ENCODE results near the gene ENAH. TPM values are rescaled to one million over a fixed set of nuclear protein-coding genes. Genes with fewer than 3 reads are reported as not detected.

ENAH gene
- polyA plus RNA-seq, 3 donors from 2014 or later: 0.24 TPM; not detected in 2

- peaks cover 0 to 3% (median 0%) of the 10 kb centered on the region in 3 donors for H3K36me3 Mint-ChIP-seq
- no peaks in the 10 kb centered on the region for H3K9me3 Mint-ChIP-seq
- no peak for DNase-seq
- no peaks in the 10 kb centered on the region for H3K4me1 Mint-ChIP-seq
- H3K4me3 Mint-ChIP-seq: no peak overlapping the region
- no peak overlapping the region for H3K27ac Mint-ChIP-seq
- H3K27me3 Mint-ChIP-seq (ENCODE audit: low read depth in 3 of 3): peaks cover 0 to 8% (median 2%) of the 10 kb centered on the region in 3 donors
These were observed 148.1 kb downstream of the ENAH start for GRCh38 chr1:225504776-225505175.

- Mint-ChIP-seq H3K27ac (no peak overlapping the region), H3K9me3 (no peaks in the 10 kb centered on the region), H3K36me3 (peaks cover 0 to 4% (median 0%) of the 10 kb centered on the region in 3 donors), H3K4me1 (no peaks in the 10 kb centered on the region), H3K4me3 (no peak overlapping the region), H3K27me3 (ENCODE audit: low read depth in 3 of 3) (peaks cover 2 to 3% (median 3%) of the 10 kb centered on the region in 3 donors)
- no peak for DNase-seq
These were observed 152.2 kb downstream of the ENAH start for GRCh38 chr1:225500624-225501192.

GRCh38 chr1:225498549-225499136 lies 154.3 kb downstream of the ENAH start:
- H3K4me1 Mint-ChIP-seq: no peaks in the 10 kb centered on the region
- no peak for DNase-seq
- H3K27ac Mint-ChIP-seq: no peak overlapping the region
- H3K4me3 Mint-ChIP-seq: no peak overlapping the region
- peaks cover 2 to 4% (median 3%) of the 10 kb centered on the region in 3 donors for H3K27me3 Mint-ChIP-seq (ENCODE audit: low read depth in 3 of 3)
- peaks cover 0 to 4% (median 0%) of the 10 kb centered on the region in 3 donors for H3K36me3 Mint-ChIP-seq
- H3K9me3 Mint-ChIP-seq: no peaks in the 10 kb centered on the region

- Mint-ChIP-seq H3K4me3 (no peak overlapping the region), H3K9me3 (no peaks in the 10 kb centered on the region), H3K4me1 (no peaks in the 10 kb centered on the region), H3K27ac (no peak overlapping the region), H3K36me3 (peaks cover 0 to 6% (median 0%) of the 10 kb centered on the region in 3 donors), H3K27me3 (ENCODE audit: low read depth in 3 of 3) (peaks cover 0 to 4% (median 3%) of the 10 kb centered on the region in 3 donors)
- no peak for DNase-seq
These were observed 158.0 kb downstream of the ENAH start for GRCh38 chr1:225494789-225495359.

GRCh38 chr1:225493591-225494246 lies 159.2 kb downstream of the ENAH start:
- H3K4me3 Mint-ChIP-seq: no peak overlapping the region
- H3K4me1 Mint-ChIP-seq: no peaks in the 10 kb centered on the region
- no peaks in the 10 kb centered on the region for H3K9me3 Mint-ChIP-seq
- DNase-seq: no peak
- no peak overlapping the region for H3K27ac Mint-ChIP-seq
- peaks cover 0 to 3% (median 2%) of the 10 kb centered on the region in 3 donors for H3K27me3 Mint-ChIP-seq (ENCODE audit: low read depth in 3 of 3)
- peaks cover 0 to 4% (median 0%) of the 10 kb centered on the region in 3 donors for H3K36me3 Mint-ChIP-seq

GRCh38 chr1:225488676-225489075 lies 164.2 kb downstream of the ENAH start:
- Mint-ChIP-seq H3K4me1 (no peaks in the 10 kb centered on the region), H3K9me3 (no peaks in the 10 kb centered on the region), H3K4me3 (no peak overlapping the region), H3K36me3 (peaks cover 0 to 8% (median 4%) of the 10 kb centered on the region in 3 donors), H3K27me3 (ENCODE audit: low read depth in 3 of 3) (peaks cover 0 to 2% (median 2%) of the 10 kb centered on the region in 3 donors), H3K27ac (no peak overlapping the region)
- DNase-seq: no peak

GRCh38 chr1:225486856-225487255 lies 166.1 kb downstream of the ENAH start:
- no peaks in the 10 kb centered on the region for H3K4me1 Mint-ChIP-seq
- no peaks in the 10 kb centered on the region for H3K9me3 Mint-ChIP-seq
- peaks cover 0 to 4% (median 2%) of the 10 kb centered on the region in 3 donors for H3K27me3 Mint-ChIP-seq (ENCODE audit: low read depth in 3 of 3)
- H3K4me3 Mint-ChIP-seq: no peak overlapping the region
- no peak for DNase-seq
- H3K36me3 Mint-ChIP-seq: peaks cover 0 to 8% (median 4%) of the 10 kb centered on the region in 3 donors
- no peak overlapping the region for H3K27ac Mint-ChIP-seq

- peaks cover 2 to 4% (median 2%) of the 10 kb centered on the region in 3 donors for H3K27me3 Mint-ChIP-seq (ENCODE audit: low read depth in 3 of 3)
- no peak overlapping the region for H3K27ac Mint-ChIP-seq
- no peak for DNase-seq
- H3K36me3 Mint-ChIP-seq: peaks cover 0 to 8% (median 4%) of the 10 kb centered on the region in 3 donors
- H3K9me3 Mint-ChIP-seq: no peaks in the 10 kb centered on the region
- H3K4me3 Mint-ChIP-seq: no peak overlapping the region
- no peaks in the 10 kb centered on the region for H3K4me1 Mint-ChIP-seq
These were observed 166.9 kb downstream of the ENAH start for GRCh38 chr1:225485991-225486530.

GRCh38 chr1:225485226-225485625 lies 167.7 kb downstream of the ENAH start:
- Mint-ChIP-seq H3K27ac (no peak overlapping the region), H3K4me1 (no peaks in the 10 kb centered on the region), H3K4me3 (no peak overlapping the region), H3K9me3 (no peaks in the 10 kb centered on the region), H3K27me3 (ENCODE audit: low read depth in 3 of 3) (peaks cover 0 to 4% (median 2%) of the 10 kb centered on the region in 3 donors), H3K36me3 (peaks cover 0 to 5% (median 4%) of the 10 kb centered on the region in 3 donors)
- DNase-seq: no peak

- Mint-ChIP-seq H3K27me3 (ENCODE audit: low read depth in 3 of 3) (peaks cover 0 to 4% (median 2%) of the 10 kb centered on the region in 3 donors), H3K4me1 (no peaks in the 10 kb centered on the region), H3K9me3 (no peaks in the 10 kb centered on the region), H3K27ac (no peak overlapping the region), H3K36me3 (peaks cover 0 to 5% (median 4%) of the 10 kb centered on the region in 3 donors), H3K4me3 (no peak overlapping the region)
- no peak for DNase-seq
These were observed 168.2 kb downstream of the ENAH start for GRCh38 chr1:225484657-225485214.

GRCh38 chr1:225483818-225484656 lies 168.9 kb downstream of the ENAH start:
- peaks cover 0 to 5% (median 4%) of the 10 kb centered on the region in 3 donors for H3K36me3 Mint-ChIP-seq
- no peaks in the 10 kb centered on the region for H3K4me1 Mint-ChIP-seq
- H3K9me3 Mint-ChIP-seq: no peaks in the 10 kb centered on the region
- peaks cover 0 to 4% (median 2%) of the 10 kb centered on the region in 3 donors for H3K27me3 Mint-ChIP-seq (ENCODE audit: low read depth in 3 of 3)
- no peak overlapping the region for H3K4me3 Mint-ChIP-seq
- no peak overlapping the region for H3K27ac Mint-ChIP-seq
- no peak for DNase-seq

- DNase-seq: no peak
- Mint-ChIP-seq H3K4me3 (no peak overlapping the region), H3K4me1 (peaks cover 11 to 14% of the 10 kb centered on the region in 2 donors), H3K36me3 (peaks cover 0 to 4% (median 4%) of the 10 kb centered on the region in 3 donors), H3K9me3 (no peaks in the 10 kb centered on the region), H3K27ac (no peak overlapping the region), H3K27me3 (ENCODE audit: low read depth in 3 of 3) (peaks cover 2 to 4% (median 2%) of the 10 kb centered on the region in 3 donors)
These were observed 170.4 kb downstream of the ENAH start for GRCh38 chr1:225482421-225482950.

GRCh38 chr1:225481738-225482137 lies 171.2 kb downstream of the ENAH start:
- Mint-ChIP-seq H3K4me3 (no peak overlapping the region), H3K4me1 (peaks cover 18 to 21% of the 10 kb centered on the region in 2 donors), H3K36me3 (peaks cover 0 to 4% (median 4%) of the 10 kb centered on the region in 3 donors), H3K27me3 (ENCODE audit: low read depth in 3 of 3) (peaks cover 2 to 4% (median 2%) of the 10 kb centered on the region in 3 donors), H3K9me3 (no peaks in the 10 kb centered on the region), H3K27ac (no peak overlapping the region)
- no peak for DNase-seq
